Stimulated activated CD8-positive, alpha-beta memory T cell treated with anti-CD3 and anti-CD28 coated beads, Interleukin-4, amount 100 ng/mL, for 4 hours (primary cell): Measurements from ENCODE around the gene TXNL1.
"Not testable (repeated sequence)": the region's sequence is repeated elsewhere in the genome, so short reads cannot be mapped to it uniquely, and the experiment has no call there.

ENCODE experiments used
- DNase-seq, 2 donors: peaks; one replicate each; pipeline ENCODE4 v3.0.0-alpha.2; 2020; ENCODE audit warnings: low read depth in 2 of 2, low spot score in 1 of 2

Gene TXNL1

DNA sequence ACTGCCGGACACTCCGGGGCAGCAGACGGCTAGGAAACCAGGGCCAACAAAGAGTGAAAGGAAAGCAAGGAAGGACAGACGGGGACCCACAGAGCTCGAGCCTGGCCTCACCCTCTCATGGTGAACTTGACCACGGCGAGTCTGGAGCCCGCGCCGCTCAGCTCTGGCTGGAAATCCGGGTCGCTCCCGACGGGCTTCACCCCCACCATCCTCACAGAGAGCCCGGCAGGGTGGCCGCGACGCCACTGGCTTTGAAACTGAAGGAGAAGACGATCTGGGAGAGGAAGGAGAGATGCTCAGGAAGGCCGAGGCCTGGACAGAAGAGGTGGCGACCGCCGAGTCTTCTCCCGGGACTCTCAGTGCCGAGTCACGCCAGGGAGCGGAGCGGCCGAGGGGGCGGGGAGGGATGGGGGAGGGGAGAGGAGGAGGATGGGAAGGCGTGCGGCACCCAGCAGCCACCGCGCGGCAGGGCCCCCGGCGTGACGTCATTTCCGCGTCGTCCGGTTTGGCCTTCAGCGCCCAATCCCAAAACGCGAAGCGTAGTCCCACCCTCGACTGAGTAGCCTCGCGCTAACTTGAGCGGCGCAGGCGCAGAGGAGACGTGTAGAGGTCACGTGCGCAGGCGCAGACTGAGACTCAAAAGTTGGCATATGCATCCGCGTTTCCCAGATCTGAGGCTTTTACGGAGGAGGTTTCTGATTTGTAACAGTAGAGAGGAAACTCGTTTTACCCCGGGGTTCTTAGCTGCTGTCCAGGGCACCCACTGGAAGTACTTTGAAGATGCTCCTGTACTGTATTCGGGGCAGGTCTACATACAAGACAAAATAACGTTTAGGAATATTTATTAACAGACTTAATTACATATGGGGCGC, at the start of gene TXNL1:
TSS of gene TXNL1 (minus strand) at position 361 of the 872 bp plus-strand sequence. CDS start at position 209, 152 bp downstream.
- peak; percentile 99 to 100 for DNase-seq

DNA sequence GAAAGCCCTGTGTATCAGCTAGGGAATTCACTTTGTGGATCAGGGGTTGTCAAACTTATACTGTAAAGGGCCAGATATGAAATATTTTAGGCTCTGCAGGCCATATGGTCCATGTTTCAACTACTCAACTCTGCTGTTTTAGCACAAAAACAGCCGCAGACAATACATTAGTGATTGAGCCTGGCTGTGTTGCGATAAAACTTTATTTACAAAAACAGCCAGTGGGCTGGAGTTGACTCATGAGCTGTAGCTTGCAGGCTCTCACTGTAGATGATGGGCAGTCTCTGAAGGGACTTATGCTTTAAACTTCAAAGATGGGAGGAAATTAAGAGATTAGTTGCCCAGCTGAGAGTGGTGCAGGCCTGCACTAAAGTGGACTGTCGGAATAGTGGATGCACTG, 45.9 kb upstream of the TXNL1 start:
- DNase-seq, result no peak

DNA sequence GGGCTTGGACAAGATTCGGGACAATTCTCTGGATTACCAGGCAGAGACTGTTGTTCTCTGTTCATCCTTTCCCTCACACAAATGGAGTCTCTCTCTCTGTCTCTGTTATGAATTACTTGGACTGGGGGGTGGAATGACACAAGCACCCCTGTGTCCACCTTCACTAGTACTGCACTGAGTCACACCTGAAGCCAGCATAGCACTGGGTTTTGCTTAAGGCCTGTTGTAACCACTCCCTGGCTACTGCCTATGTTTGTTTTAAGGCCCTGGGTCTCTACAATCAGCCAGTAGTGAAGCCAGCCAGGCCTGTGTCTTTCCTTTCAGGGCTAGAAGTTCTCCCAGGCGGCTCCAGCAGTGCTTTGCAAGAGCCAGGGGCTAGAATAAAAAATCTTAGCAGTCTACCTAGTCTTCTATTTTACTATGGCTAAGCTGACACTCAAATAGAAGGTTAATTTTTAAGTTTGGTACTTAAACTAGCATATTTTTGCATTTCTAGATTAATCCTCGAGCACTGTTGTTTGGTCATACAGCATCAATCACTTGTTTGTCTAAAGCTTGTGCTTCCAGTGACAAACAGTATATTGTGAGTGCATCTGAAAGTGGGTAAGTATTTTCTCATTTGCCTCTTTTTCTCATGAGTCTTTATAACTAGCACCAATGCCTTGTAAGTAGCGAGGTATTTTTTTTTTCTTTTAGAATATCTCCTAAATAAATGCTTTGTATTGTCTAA, 40.6 kb upstream of the TXNL1 start:
- no peak for DNase-seq

DNA sequence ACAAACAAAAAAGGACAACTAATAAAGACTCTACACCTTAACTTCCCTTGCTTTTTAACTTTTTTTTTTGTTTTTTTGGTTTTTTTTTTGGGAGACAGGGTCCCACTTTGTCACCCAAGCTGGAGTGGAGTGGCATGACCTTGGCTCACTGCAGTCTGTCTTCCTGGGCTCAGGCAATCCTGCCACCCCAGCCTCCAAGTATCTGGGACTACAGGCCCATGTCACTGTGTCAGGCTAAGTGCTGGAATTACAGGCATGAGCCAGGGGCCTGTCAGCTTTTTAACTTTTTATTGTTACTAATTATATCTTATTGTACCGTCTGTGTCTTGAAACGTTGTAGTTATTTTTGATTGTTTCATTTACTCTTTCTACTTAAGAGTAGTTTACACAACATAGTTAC, 38.2 kb upstream of the TXNL1 start:
- DNase-seq, result no peak

DNA sequence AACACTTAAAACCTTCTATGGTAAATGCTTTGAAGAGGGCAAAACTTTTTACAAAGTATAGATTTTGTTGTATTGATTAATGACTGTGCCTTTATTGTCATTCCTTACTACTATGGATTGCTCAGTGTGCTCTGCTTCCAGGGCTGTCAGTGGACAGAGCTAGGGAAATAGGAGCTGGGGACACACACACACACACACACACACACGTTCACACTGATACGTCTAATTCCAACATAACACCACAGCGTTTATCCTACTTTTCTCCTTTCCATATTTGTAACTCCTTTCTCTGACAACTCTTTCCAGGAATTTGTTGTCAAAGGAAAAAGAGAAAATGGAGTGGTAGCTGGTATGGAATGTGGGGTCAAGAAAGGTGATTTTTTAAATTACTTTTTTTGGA, 34.6 kb upstream of the TXNL1 start:
- DNase-seq, result no peak

DNA sequence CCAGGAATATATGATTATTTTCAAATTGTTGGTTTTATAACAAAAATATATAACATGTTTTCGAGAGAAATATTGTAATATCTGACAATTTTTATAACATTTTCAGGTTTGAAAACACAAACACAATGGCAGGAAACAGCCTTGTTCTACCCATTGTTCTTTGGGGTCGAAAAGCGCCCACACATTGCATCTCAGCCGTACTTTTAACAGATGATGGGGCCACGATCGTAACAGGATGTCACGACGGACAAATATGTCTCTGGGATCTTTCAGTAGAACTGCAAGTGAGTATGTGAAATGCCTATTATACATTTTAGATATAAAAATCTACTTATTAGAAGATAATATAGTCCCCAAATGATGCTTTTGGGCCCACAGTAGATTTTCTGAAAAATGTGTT, 34.0 kb upstream of the TXNL1 start:
- DNase-seq, result no peak

DNA sequence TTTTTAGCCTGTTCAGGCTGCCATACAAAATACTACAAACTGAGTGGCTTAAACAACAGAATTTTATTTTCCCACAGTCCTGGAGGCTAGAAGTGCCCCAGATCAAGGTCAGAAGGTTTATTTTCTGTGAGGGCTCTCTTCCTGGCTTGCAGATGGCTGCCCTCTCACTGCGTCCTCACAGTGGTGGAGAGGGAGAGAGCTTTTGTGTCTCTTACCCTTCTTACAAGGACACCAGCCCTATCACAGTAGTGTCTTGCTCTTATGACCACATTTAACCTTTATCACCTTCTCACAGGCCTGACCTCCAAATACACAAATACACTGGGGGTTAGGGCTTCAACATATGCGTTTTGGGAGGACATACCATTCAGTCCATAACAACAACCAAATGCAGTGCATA, 24.5 kb upstream of the TXNL1 start:
- no peak for DNase-seq

DNA sequence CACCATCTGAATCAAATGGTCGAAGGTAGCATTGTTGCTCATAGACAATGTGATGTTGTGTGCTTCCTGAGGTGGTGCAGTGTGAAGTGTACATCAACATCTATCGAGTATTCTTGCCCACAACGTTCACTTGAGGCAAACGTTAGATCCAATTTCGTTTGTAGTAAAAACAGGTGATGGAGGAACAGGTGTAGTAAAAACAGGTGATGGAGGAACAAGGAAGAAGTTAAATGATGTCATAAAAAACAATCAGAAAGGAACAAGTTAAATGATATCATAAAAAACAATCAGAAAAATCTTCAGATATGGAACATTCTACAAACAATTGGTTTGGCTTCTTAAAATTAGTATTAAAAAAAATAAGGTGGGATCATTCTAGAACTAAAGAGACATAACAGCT, 24.1 kb upstream of the TXNL1 start:
- no peak for DNase-seq

DNA sequence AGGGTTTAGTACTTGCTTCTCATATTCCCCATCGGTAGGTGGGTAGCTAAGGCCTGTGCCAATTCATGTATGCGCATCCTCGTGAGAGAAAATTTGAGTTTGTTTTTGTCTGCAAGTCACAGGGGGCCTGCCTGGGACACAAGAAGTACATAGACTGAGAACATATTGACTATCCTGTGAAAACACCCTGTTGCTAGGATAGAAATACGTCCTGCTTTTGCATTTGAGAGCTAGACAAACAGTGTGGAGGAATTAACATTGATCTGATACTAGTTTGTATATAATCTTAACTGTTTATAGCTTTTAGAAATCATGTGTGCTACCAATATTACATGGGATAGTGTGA, 23.6 kb upstream of the TXNL1 start:
- DNase-seq, result no peak

DNA sequence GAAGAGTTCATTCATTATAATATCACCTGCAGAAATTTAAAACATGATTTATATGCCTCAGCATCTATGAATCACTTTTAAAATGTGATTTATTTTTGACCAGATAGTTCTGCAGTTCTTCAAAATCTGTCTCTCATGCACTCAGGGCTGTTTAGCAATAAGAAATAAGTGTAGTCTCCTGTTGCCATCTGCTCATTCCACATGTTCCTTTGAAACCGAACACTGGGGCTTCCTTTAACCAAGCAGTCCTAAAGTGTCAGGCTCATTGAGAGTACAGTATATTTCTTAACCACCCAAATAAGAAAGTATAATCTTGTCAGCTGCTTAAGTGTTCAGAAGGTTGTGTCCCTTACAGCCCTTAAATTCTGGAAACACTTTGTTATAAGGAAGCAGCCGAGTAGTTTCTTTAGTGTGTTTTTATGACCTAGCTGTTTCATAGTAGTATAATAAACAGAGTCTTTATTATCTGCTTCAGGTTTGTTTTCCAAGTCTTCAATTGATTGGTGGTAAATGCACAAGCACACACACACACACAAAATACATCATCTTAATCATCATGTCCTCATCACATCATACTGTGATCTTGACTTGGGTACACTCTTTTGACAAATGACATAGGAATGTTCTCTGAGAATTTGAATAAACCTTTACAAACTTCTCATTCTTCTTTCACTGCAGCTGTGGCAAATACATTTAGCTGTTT, 23.1 kb upstream of the TXNL1 start:
- DNase-seq, result no peak

DNA sequence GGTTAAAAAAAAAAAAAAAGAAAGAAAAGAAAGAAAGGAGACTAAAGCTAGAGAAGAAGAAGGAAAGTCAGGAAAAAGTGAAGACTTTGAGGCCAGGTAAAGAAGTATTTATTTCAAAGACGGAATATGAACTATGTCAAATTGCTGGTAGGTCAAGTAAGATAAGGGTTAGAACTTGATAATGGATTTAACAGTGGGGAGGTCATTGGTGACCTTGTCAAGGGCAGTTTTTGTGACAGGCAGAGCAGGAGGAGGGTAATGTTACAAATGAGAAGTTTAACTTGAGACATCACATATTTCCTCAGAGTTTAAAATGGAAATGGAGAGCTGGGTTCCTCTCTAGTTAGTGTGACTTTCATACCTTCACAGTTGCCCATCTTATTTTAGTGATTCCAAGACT, 22.3 kb upstream of the TXNL1 start:
- DNase-seq, result no peak

DNA sequence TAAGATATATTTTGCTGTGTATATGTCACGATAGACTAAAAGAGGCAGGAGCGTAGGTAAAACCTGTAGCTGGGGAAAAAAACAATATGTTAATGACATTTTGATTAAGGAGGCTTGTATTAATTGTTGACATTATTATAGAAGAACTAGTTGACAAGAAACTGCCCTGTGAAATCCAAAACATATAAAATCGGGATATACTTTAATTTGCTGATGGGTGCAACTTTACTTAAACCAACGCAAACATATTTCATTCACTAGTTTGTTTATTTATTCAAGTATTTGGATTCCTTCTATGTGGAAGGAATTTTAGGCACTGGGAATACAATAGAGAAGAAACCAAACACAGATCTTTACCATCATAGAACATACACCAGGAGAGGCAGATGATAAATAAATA, 20.7 kb upstream of the TXNL1 start:
- no peak for DNase-seq

DNA sequence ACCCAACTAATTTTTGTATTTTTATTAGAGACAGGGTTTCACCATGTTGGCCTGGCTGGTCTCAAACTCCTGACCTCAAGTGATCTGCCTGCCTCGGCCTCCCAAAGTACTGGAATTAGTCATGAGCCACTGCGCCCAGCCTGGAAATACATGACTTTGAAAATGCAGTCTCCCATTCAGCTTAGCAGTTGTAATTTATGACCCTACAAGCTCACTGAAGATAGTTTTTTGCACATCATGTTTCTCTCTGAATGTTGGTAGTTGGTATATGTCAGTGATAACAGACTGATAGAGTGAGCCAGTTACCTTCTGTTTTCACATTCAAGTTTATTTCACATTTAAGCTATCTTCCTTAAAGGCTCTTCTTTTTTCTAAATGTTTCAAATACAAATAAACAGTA, 19.9 kb upstream of the TXNL1 start:
- no peak for DNase-seq

DNA sequence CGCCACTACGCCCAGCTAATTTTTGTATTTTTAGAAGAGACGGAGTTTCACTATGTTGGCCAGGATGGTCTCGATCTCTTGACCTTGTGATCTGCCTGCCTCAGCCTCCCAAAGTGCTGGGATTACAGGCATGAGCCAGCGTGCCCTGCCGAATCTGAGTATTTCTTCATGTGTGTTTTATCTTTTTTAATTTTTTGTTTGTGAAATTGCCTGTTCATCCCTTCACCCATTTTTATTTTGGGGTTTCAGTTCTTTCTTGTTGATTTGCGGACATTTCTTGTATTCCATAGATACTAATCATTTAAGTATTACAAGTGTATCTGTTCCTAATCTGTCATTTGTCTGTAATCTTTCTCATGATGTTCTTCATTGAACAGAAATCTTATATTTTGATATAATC, 15.9 kb upstream of the TXNL1 start:
- not testable (repeated sequence) for DNase-seq

DNA sequence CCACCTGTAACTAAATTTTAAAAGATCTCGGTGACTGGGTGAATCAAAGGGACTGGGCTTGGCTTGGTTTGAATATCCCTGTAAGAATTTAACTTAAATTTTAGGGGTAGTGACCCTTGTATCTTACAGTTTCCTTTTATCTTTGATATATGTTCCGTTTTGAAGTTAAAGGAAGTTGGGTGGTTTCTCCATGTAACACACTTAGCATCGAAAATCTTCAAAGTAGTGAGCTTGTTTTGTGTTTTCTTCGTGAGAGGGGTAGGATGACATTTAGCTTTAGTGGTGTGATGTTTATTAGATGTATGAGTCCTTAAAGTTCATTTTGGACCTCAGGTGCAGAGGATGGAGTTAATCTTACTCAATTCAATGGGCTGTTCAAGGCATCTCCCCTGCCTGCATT, 14.4 kb upstream of the TXNL1 start:
- no peak for DNase-seq

DNA sequence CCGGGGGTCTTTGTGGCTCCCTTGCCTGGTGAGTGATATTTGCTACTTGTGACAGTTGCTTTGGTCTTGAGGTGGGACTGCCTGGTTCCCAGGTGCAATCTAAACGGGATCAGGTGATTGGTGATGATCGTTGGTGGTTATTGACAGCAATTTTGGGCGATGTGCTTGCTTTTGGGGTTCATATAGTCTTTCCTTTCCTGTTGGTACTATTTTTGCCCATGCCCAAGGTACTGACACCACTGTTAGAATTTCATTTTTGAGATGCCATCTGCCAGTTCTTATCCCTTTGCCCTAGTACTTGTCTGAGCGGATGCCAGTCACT, 13.3 kb upstream of the TXNL1 start:
- no peak for DNase-seq

DNA sequence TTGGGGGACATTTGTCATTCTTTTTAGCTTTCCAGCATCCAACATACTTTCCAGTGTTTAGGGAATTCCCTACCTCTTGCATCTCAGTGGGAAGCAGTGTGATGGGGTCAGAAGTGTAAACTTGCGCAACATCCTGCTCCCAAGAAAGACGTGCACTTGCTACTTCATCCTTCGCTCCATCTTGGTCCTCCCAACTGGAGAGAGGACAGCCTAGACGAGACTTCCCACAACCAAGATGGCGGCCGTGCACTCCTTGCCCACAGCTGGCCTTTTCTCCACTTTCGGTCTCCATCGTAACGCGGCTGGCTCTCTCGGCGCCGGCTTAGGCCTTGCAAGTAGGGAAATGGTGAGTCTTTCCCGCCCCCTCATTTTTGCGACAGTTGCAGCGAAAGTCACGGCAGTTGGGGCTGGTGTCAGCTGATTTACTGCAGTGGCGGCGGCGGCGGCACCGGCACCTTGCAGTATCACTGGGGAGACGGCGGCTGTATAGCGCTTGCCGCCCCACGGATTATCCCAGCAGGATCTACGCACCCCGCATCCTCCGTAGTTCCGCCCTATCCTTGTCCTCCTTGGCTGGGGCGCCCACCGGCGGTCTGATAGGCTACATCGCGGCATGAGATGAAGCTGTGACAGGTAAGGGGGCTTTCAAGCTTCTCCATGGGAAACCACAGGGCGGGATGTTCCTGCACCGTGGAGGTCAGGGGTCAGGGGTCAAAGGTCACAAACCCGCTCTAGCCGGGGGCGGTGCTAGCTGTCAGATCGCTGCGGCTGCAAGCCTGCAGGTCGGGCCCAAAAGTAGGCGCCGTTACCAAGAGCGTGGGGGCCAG, 12.8 kb upstream of the TXNL1 start, which contains the start of gene WDR7:
TSS of gene WDR7 (plus strand) at position 416 of the 827 bp plus-strand sequence. CDS start 21,157 bp downstream, outside the sequence.
- DNase-seq, result peak; percentile 89 to 92

DNA sequence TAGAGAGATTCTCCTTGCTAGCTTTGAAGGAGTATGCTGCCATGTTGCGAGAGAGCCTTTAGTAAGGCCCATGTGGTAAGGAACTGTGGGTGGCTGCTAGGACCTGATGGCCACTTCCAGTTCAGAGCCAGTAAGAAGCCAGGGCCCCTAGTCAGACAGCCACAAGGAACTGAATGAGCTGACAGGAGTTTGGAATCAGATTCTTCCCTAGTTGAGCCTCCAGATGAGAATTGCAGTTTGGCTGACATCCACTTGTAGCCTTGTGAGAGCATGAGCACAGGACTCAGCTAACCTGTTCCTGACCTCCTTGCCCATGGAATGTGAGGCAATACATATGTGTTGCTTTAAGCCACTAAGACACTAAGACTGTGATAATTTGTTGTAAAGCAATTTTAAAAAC, 11.6 kb upstream of the TXNL1 start:
- no peak for DNase-seq

DNA sequence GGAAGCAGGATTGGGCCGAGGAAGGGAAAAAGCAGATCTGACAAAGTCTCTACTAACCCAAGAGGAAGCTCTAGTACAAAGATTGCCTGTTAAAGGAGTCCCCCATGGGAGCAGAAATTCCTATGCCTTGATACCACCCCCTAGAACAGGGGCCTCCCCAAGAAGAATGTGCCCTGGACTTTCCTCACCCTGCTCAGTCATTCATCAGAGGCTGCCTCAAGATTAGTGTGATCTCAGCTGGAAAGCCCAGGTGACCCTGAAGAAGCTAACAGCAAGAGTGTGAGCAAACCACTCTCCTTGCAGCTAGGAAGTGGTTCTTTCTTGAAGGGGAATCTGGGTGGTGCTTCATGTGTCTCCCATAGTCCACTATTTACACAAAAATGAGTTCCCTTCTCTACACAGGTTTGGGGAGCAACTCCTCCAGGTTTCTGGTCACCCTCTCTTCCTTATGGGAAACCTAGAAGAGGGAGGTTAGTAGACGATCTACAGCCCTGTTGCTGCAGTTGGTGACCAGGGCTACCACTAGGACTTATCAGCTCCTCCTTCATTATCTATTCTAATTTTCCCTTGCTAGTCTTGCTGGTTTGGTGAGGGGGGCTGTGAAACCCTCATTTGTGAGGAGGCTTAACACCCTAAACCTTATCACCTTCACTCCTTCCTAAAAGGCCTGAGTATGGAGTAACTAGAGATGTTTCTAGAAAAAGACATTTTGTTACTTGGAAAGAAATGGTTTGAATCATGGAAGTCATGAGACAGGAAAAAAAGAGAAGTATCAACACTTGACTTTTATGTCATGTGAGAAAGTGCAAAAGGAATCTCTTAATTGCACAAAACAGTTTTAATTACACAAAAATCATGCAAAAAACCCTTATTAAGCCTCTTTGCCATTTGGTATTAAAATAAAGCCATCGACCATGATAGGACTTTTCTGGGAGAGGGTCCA, 9.8 kb upstream of the TXNL1 start:
- no peak for DNase-seq

DNA sequence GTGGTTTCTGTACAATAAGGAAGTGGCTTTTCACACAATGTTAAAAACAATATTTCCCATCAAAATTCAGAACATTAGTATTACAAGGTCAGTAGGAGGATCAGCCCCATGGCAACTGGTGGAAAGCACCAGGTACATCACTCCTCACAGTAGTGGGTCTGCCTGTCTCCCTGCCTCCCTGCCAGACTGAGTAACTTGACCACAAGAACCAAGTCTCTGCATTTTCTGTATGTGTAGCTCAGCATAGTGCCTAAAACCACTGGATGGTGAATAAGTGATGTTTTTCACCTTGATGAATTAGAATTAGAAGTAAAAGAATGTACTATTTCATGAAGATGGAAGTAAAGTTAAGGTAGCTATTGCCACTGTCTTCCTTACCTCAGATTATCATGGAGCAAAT, 8.7 kb upstream of the TXNL1 start:
- DNase-seq, result no peak
